GM12865 (cell line): ENCODE measurements around the gene TRIM46.
"Not testable (repeated sequence)": the region's sequence is repeated elsewhere in the genome, so short reads cannot be mapped to it uniquely, and the experiment has no call there.

ENCODE experiments used
- DNase-seq: peaks from one replicate; pipeline ENCODE4 v3.0.0; 2010; ENCODE audit warnings: low read depth
- H3K4me3 ChIP-seq: 2 replicates; pipeline ENCODE4 v1.5.1; 2011; ENCODE audit warnings: mild to moderate bottlenecking, low read depth, low read length, control low read depth
- TF ChIP-seq, protein P1 (sequence below): IDR thresholded peaks from 2 replicates; pipeline ENCODE4 v1.5.1; 2011; ENCODE audit warnings: low read length, control low read depth, low read depth, inconsistent platforms; ENCODE audit not compliant: insufficient read depth; ENCODE audit errors: missing control alignments

Gene TRIM46

DNA sequence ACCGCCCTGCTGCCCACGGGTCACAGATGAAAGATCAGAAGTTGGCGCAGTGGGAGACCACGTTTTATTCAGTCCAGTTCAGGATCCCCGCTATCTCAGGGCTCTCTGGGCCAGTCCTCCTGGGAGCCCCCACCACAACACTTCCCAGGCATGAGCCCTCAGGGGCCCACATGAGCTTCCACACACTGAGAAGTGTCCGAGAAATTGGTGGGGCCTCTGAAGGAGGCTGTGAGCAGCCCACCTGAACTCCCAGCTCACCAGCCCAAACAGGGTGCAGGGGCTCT, 12.1 kb downstream of the TRIM46 start:
- H3K4me3 ChIP-seq, result no peak overlapping the region
- TF ChIP-seq, protein P1, sequence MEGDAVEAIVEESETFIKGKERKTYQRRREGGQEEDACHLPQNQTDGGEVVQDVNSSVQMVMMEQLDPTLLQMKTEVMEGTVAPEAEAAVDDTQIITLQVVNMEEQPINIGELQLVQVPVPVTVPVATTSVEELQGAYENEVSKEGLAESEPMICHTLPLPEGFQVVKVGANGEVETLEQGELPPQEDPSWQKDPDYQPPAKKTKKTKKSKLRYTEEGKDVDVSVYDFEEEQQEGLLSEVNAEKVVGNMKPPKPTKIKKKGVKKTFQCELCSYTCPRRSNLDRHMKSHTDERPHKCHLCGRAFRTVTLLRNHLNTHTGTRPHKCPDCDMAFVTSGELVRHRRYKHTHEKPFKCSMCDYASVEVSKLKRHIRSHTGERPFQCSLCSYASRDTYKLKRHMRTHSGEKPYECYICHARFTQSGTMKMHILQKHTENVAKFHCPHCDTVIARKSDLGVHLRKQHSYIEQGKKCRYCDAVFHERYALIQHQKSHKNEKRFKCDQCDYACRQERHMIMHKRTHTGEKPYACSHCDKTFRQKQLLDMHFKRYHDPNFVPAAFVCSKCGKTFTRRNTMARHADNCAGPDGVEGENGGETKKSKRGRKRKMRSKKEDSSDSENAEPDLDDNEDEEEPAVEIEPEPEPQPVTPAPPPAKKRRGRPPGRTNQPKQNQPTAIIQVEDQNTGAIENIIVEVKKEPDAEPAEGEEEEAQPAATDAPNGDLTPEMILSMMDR, result no peak
- DNase-seq, result no peak

- no peak overlapping the region for H3K4me3 ChIP-seq
- TF ChIP-seq, protein P1, result no peak
- no peak for DNase-seq
Measured at GRCh38 chr1:155186067-155186793, 12.6 kb downstream of the TRIM46 start.

DNA sequence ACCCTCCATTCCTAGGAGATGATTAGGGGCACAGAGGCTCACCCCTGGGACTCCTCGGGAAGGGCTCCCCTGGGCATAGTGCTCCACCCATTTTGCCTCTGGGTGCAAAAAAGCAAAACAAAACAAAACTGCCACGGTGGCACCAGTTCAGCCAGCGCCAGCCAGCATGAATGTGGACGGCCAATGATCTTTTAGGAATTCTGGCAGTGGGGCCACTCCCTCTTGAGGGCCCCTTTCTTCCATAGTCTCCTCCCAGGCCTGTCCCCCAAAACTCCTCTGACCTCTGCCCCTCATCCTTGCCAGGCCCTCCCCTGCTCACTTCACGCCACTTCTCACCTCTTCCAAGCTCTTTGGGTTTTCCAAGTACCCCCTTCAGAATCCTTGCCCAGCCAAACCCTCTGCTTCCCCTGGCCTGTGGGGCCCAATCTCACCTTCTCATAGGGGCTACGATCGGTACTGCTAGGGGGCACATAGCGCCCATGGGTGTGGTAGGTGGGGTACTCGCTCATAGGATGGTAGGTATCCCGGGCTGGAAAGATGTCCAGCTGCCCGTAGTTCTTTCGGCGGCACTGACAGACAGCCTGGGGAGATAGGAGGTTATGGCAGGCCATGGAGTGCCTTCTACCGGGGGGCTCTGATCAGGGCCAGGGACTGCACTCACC, 13.3 kb downstream of the TRIM46 start:
- TF ChIP-seq, protein P1, result no peak
- DNase-seq, result no peak
- no peak overlapping the region for H3K4me3 ChIP-seq

- H3K4me3 ChIP-seq, result no peak overlapping the region
- no peak for DNase-seq
- TF ChIP-seq, protein P1, result no peak
Measured at GRCh38 chr1:155187456-155187891, 13.8 kb downstream of the TRIM46 start.

DNA sequence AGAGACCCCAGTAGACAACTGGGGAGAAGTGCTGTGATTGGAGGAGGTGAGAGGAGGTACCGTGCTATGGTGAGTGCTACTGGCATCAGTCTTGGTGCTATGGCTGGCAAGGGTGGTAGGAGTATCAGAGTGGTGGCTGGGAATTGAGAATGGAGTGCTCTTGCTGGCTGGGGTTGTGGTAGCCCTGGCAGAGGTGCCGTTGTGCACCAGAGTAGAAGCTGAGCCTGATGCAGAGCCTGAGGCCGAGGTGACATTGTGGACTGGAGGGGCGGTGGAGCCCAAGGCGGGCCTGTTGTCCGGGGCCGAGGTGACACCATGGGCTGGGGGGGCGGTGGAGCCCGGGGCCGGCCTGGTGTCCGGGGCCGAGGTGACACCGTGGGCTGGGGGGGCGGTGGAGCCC, 14.6 kb downstream of the TRIM46 start:
- H3K4me3 ChIP-seq, result no peak overlapping the region
- DNase-seq, result no peak
- TF ChIP-seq, protein P1, result no peak

DNA sequence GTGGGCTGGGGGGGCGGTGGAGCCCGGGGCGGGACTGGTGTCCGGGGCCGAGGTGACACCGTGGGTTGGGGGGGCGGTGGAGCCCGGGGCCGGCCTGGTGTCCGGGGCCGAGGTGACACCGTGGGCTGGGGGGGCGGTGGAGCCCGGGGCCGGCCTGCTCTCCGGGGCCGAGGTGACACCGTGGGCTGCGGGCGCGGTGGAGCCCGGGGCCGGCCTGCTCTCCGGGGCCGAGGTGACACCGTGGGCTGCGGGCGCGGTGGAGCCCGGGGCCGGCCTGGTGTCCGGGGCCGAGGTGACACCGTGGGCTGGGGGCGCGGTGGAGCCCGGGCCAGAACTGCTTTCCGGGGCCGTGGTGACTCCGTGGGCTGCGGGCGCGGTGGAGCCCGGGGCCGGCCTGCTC, 16.3 kb downstream of the TRIM46 start:
- not testable (repeated sequence) for H3K4me3 ChIP-seq, DNase-seq

- H3K4me3 ChIP-seq, result no peak overlapping the region
- no peak for DNase-seq
- TF ChIP-seq, protein P1, result no peak
Measured at GRCh38 chr1:155191904-155192303, 18.3 kb downstream of the TRIM46 start.
